GM19455 (cell line): ENCODE results near the gene MGAM2.

Source experiments
- ATAC-seq: cut with Tn5 transposase; IDR thresholded peaks from one replicate; pipeline ENCODE4 v1.9.1; 2021; ENCODE audit not compliant: unreplicated experiment

The MGAM2 gene

GRCh38 chr7:142174441-142174840 is 62.9 kb downstream of the MGAM2 start:
- ATAC-seq: no peak

GRCh38 chr7:142175594-142175993 is 64.1 kb downstream of the MGAM2 start:
- no peak for ATAC-seq

- no peak for ATAC-seq
Observed at GRCh38 chr7:142176901-142177300, 65.4 kb downstream of the MGAM2 start.

- no peak for ATAC-seq
Observed at GRCh38 chr7:142177869-142178268, 66.4 kb downstream of the MGAM2 start.

GRCh38 chr7:142180426-142180825 is 68.9 kb downstream of the MGAM2 start:
- no peak for ATAC-seq

GRCh38 chr7:142181211-142181610 is 69.7 kb downstream of the MGAM2 start:
- no peak for ATAC-seq

- no peak for ATAC-seq
Observed at GRCh38 chr7:142181966-142182365, 70.4 kb downstream of the MGAM2 start.

- no peak for ATAC-seq
Observed at GRCh38 chr7:142185069-142185468, 73.6 kb downstream of the MGAM2 start.

GRCh38 chr7:142185801-142186200 is 74.3 kb downstream of the MGAM2 start:
- no peak for ATAC-seq

GRCh38 chr7:142188154-142188553 is 76.6 kb downstream of the MGAM2 start:
- ATAC-seq: no peak

- ATAC-seq: no peak
Observed at GRCh38 chr7:142188846-142189245, 77.3 kb downstream of the MGAM2 start.

GRCh38 chr7:142194201-142194600 is 82.7 kb downstream of the MGAM2 start:
- ATAC-seq: no peak

GRCh38 chr7:142196066-142196840 is 84.7 kb downstream of the MGAM2 start:
- no peak for ATAC-seq

GRCh38 chr7:142200206-142200605 is 88.7 kb downstream of the MGAM2 start:
- no peak for ATAC-seq

- no peak for ATAC-seq
Observed at GRCh38 chr7:142228537-142229104, 117.1 kb downstream of the MGAM2 start.

- ATAC-seq: no peak
Observed at GRCh38 chr7:142231716-142232115, 120.2 kb downstream of the MGAM2 start.

GRCh38 chr7:142240546-142240945 is 129.0 kb downstream of the MGAM2 start:
- no peak for ATAC-seq

GRCh38 chr7:142243823-142244222 is 132.3 kb downstream of the MGAM2 start:
- no peak for ATAC-seq

- ATAC-seq: no peak
Observed at GRCh38 chr7:142248166-142249160, 136.9 kb downstream of the MGAM2 start.

GRCh38 chr7:142249918-142250317 is 138.4 kb downstream of the MGAM2 start:
- ATAC-seq: no peak

GRCh38 chr7:142250705-142251104 is 139.2 kb downstream of the MGAM2 start:
- no peak for ATAC-seq

- ATAC-seq: no peak
Observed at GRCh38 chr7:142257958-142258357, 146.4 kb downstream of the MGAM2 start, which contains the start of gene PRSS58. TSS of gene PRSS58 (minus strand) at chr7:142258058. CDS start at chr7:142257707, 351 bp downstream.
